ENCODE measurements around the gene BLID.

BLID gene

DNA sequence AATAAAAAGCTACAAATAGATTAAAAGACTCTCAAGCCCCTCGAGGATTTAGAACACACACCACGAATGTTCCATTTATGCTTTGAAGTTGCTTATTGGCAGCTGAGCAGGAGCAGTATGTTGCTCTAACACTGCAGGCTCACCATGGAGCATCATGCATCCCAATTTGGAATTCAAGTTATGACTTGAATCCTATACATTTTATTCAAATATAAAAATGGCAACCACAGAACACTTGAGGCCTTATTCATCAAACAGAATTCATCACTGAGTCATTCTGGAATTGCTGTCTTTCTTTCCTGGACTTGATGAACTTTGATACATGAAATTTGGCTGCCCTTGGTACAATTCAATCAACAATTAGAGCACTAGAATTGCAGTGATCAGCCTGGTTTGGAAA is 24.5 kb upstream of the BLID start:
- in situ Hi-C loops (cut with MboI; ENCODE audit: low sequenced_read_pairs) = no loop called here

DNA sequence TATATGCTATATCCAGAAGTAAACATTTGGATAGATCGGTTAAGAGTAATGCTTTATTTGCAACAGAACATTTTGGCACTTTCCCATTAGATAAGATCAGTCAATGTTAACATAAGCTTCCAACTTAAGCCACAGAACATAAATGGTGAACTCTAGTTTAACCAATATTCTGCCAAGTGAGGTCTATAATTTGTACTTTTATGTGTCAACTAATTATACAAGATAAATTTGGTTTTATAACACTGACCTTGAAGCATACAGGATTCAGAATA is 23.5 kb upstream of the BLID start:
- in situ Hi-C loops (cut with MboI; ENCODE audit: low sequenced_read_pairs) = no loop called here

DNA sequence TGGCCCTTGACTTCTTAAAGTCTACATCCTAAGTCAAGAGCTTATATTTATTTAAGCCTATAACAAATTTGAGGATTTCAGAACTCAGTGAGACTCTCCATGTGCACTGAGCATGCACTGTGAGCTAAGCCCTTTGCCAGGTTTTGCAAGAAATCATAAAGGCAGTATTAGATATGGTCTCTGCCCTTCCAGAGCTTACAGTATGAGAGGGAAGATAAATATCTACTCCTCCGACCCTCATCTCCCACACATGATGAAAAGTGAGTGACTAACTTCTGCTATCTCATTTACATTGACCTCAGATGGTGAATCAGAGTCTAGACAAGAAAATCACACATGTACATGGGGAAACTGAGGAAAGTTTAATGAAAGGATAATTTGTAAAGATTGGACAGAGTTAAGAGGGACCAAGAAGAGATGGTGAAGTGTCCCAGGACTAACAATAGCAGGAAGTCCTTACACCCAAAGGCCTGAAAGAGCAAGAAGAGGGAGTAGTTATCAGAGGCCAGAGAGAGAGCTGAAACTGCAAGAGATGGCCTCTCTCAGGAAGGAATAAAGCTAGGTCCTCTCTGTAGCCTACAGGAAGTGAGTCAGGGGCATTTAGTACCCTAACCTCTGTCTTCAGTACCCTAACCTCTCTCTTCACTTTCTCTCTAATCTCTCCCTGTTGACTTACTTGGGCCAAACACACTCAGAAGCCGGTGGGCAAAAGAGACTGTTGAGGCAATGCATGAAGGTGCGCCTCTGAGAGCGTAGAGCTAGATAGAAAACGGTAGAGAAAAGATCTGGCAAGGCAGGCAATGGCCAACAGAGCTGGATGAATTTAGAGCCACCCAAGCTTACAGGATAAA is 23.0 kb upstream of the BLID start:
- in situ Hi-C loops (cut with MboI; ENCODE audit: low sequenced_read_pairs) = no loop called here

DNA sequence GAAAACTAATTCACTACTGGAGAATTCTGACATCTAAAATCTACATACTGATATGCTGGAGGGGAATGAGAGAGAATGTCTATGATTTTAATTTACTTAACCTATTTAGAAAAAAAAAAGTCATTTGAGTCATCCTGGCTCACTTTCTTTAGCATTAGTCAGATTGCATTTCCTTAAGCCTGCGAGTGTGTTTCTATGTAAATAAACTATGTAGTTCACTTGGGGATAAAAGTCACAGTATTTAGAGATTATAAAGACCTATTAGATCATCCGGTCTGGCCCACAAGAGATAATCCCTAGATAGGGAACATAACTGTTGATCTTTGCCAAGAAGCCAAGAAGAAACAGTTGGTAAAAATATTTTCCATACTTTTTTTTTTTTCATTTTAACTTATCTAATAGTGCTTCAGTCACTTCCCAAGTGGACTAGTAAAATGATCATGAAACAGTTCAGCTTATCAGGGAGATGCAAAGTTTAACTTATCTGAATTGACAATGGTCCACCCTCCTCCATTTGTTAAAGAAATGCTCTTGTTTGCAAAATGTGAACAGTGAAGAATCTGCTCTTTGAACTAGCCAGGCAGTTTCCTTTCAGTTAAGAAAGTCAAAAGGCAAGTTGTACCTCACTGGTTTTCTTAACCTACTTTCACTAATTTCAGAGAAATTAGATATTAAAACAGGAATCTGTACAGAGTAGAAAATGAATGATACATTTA is 21.2 kb upstream of the BLID start:
- in situ Hi-C loops (cut with MboI; ENCODE audit: low sequenced_read_pairs) = no loop called here

DNA sequence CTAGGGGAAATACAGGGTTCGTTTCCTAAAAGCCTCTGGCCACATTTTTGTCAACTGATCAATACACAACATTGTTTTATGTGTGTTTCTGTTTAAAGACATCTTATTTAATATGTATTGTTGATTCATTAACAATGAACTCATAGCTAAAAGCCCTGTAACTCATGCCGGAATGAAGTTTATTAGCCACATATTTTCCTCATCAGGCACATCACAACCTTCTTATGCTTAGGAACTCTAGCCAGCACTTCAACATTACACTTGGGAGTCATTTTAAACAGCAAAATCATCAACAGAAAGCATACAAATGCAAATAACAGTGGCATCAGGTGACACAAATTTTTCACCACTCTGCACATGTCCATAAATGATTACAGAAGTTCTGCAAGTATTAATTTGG is 15.1 kb upstream of the BLID start:
- in situ Hi-C loops (cut with MboI; ENCODE audit: low sequenced_read_pairs) = no loop called here

DNA sequence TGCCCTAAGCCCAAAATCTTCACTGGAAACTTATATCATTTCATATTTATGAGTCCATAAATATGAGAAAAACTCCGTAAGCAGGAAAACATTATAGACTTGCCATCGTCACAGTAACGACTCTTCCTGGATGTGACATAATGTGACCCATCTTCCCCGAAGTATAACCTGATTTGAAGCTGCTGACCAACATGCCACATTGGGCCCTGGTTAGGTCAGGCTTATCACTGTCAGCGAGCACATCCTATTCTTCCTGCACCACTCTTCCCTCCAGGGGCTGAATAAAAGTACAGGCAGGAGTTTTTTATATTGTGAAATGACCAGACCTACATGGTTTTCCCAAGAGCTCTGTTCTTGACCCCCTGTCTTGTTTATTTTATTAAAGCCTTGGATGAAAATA is 12.1 kb upstream of the BLID start:
- in situ Hi-C loops (cut with MboI; ENCODE audit: low sequenced_read_pairs) = no loop called here

DNA sequence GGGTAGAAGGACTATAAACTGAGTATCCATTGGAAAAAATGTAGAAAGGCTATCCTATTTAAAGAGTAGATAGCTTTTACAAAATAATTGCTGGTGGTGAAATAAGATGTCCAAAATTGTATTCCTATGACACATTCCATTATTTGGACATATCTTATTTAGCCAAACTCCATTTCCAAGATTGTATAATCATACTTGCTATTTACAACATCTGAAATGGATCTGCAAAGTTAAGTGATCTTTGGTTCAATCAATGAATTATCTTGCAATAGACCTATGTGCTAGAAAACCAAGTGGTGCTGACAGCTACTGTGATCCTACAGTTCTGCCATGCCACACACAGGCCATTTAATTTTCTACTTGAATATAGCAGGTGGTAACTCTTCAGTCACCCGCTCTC is 11.0 kb upstream of the BLID start:
- in situ Hi-C loops (cut with MboI; ENCODE audit: low sequenced_read_pairs) = no loop called here

DNA sequence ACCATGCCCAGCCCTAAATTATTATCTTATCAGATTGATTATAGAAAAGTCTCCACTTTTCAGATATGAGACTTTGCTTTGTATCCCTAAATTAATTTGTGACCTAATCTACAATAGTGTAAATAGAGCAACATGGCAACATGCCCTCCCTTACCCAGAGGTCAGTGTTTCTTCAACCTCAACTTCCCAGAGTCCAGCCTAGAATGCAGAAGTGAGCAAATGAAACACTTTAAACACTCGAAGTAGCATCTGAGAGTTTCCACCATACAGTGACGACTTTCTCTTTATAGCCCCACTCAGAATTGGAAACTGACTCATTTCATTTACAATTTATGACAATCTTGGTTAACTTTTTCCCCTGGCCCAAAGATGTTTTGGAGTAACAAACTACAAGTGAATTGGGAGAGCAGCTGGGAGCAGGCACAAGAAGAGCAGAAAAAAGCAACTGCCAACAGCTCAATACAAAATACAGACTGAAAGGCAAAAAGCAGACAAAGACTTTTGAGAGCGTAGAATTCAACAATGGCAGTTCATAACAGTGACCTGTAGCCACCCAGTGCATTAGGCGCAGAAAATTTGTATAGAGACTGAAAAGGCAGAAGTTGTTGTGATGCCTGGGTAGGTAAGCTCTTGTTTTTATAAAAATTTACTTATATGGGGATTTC is 10.1 kb upstream of the BLID start:
- in situ Hi-C loops (cut with MboI; ENCODE audit: low sequenced_read_pairs) = no loop called here

DNA sequence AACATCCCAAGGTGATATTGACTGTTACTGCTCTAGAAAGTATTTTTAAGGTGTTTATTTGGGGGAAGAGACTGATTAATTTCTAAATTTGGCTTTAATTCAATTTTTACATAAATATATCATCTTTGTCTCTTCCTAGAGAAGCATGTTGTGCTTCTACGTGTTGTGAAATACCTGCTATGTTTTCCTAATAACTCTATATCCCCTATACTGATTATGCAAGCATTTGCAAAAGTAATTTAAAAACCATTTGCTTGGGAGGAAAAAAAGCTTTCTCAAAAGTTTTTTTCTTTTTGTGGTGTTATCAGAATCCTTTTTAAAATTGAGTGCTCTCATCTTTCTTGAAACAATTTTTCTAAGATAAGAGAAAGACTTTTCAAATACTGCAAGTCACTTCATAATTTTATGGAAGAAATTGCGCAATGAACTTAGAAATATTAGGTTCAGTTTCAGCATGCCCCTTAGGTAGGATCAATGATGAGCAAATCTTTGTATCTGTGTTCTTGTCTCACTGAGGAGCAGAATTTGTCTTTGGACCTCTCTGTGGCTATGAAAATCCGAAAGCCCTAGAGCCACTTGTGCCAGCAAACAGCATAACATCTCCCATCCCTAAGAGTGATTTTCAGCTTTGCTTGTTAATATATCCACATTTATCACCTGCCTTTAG is 7.4 kb upstream of the BLID start:
- in situ Hi-C loops (cut with MboI; ENCODE audit: low sequenced_read_pairs) = no loop called here

DNA sequence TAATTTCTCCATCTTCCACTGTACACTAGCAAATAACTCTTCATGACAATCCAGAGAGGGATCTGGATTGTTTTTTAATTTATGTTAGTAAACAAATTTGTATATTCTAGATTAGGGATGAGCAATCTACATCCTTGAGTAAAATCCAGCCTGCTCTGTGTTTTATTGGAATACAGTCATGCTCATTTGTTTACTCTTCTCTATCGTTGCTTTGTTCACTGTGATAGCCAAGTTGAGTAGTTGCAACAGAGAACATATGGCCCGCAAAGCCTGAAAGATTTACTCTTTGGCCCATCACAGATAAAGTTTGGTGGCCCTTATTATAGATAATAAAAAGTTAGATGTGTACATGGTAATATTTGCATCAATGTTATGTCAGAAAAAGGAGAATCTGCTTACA is 6.2 kb upstream of the BLID start:
- in situ Hi-C loops (cut with MboI; ENCODE audit: low sequenced_read_pairs) = no loop called here

DNA sequence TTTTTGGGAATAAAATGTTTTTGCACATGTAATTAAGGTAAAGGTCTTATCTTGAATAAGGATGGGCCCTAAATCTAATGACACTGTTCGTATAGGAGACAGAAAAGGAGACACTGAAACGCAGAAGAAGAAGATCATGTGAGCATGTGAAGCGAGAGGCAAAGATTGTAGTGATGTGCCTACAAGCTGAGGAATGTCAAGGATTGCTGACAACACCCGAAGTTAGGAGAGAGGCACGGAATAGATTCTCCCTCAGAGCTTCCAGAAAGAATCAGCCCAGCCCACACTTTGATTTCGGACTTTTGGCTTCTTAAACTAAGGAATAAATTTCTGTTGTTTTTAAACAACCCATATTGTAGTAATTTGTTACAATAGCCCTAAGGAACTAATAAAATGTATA is 4.1 kb upstream of the BLID start:
- in situ Hi-C loops (cut with MboI; ENCODE audit: low sequenced_read_pairs) = no loop called here

DNA sequence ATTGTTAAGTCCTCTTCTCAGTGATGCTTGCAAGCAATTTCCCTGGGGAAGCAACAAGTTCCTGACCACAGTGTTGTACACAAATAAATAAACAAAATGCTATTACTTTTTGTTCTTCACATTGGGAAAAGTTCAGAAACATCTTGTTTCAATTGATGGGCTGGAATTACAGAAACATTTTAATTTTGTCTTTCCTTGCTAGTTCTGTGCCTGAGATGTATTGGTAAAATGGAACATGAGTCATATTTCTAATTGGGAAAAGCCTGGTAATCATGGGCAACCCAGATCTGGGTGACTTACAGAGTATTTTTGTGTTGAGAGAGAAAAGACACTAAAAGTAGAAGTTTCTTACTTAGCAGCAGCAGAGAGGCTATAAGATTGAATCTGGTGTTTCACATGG is 576 bp upstream of the BLID start:
- in situ Hi-C loops (cut with MboI; ENCODE audit: low sequenced_read_pairs) = no loop called here

DNA sequence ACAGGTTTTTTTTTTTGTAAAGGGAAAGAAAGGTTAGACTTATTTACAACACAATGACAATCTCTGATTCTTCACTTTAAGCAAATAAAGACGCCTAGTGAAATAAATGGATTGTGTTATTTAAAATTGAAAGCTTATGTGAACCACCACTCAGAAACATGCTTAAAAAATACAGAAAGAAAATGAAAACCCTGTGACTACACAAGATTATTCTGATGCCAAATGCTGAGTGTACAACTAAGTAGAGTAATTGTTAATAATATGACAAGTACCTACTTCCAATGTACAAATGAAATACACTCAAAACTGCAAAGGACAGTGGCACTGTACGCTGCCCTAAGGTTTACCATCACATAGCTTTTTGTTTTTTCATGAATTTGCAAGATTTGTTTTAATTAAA is 1.0 kb downstream of the BLID start:
- in situ Hi-C loops (cut with MboI; ENCODE audit: low sequenced_read_pairs) = no loop called here

DNA sequence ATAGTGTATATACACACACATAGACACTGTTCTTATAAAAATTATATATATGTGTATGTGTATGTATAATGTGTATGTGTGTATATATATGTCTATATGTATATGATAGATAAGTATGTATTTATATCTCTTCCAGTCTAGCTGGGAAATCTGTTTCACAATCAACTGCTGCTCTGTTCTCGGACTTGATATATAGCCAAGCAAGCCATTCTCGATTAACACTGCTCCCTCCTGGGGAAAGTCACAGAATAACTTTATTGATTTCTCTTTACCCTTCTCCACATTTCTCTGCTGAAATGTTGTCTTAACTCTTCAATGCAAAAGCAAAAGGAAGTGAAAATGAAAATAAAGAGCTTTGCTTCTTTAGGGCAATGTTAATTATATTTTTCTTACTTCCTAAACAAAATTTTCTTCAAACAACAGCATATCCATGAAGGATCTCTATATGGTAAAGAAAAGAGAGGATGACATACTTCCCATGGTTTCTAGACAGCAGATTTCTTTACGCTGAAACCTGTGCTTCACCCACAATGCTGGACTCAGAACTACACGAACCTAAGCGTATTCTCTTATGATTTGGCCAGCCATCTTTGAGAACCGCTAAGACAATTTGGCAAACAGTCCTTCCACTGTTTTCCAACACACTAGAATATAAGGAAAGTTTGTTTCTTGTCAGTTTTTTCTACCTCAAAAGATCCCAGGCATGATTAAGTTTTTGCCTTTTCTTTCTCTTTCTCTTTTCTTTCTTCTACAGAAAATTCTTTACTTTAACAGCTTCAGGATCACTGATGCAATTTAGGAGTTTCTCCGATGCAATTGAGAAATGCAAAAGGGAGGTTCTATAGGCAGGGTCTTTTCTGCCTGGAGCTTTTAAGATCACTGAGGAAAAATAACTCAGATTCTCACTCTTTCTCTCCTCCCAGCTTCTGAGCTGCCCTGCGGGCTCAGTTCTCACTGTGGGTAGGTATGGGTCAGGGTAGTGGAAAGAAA is 1.9 kb downstream of the BLID start:
- in situ Hi-C loops (cut with MboI; ENCODE audit: low sequenced_read_pairs) = no loop called here

DNA sequence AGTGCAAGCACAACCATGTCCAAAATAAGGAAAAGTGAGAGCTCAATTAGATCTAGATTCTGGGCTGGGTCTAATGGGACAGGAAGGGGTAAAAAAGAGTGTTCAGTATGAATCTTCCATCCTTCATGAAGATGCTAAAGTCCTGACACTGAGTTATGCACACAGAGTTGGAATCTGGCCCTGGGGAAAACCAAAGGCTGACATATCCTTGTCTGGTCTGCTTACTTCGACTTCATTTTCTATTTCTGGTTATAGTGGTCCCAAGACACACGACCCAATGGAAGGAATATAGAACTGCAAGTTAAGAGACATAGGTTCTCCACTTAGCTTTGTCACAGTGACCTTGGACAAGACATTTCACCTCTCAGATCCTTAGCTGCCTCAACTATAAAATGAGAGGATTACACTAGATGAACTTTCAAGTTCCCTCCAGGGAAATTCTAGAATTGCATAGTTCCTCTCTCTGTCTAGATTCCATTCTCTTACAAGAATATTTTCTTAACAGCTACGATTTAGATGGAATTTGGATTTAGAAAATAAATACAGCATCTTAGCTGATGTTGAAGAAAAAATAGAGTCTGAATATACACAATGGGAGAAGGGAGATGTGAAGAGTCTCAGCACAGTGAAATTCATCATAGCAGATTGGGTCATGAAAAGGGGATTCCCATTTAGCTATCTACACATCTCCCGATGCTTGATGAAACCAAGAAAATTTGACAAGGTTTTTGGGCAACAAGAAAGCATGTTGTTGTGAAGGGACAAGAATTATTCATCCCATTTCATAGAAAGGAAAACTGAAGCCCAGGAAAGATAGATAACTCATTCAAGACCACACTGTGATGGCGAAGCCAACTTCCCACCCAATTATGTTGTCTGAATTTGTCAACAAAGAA is 3.3 kb downstream of the BLID start:
- in situ Hi-C loops (cut with MboI; ENCODE audit: low sequenced_read_pairs) = no loop called here

DNA sequence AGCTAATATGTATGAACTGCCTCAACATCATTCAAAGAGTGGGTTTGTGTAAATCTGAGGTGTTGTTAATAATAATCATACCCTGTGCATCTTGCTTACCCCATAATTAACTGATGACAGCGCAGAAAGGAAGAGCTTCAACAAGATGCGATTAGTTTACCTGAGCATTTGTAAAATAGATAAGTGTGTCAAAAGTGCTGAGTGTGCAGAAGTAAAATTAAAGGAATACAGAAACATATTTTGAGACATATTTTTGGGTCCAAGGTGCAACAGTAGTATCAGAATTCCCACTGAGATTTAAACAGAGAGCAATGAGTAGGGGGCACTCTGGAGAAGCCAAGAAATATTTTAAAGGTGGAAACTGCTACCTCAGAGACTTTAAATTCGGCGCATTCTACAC is 6.1 kb downstream of the BLID start:
- in situ Hi-C loops (cut with MboI; ENCODE audit: low sequenced_read_pairs) = no loop called here

DNA sequence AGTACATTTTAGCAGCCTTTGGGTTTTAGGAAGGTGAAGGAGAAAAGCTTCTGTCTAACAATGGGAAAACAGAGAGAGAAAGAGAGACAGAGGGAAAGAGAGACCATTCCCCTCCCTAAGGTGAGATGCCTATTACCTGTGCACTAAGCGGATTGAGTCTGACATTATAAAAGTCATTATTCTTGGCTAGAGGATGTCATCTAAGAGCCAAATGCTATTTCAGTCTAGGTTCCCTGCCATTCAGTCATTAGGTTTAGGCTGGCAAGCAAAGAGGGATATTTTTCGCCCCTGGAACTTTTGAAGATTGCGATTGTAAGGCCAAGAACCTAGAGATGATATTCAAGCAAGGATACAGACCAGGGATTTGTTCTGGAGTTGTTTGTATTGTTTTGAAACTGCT is 7.2 kb downstream of the BLID start:
- in situ Hi-C loops (cut with MboI; ENCODE audit: low sequenced_read_pairs) = no loop called here

DNA sequence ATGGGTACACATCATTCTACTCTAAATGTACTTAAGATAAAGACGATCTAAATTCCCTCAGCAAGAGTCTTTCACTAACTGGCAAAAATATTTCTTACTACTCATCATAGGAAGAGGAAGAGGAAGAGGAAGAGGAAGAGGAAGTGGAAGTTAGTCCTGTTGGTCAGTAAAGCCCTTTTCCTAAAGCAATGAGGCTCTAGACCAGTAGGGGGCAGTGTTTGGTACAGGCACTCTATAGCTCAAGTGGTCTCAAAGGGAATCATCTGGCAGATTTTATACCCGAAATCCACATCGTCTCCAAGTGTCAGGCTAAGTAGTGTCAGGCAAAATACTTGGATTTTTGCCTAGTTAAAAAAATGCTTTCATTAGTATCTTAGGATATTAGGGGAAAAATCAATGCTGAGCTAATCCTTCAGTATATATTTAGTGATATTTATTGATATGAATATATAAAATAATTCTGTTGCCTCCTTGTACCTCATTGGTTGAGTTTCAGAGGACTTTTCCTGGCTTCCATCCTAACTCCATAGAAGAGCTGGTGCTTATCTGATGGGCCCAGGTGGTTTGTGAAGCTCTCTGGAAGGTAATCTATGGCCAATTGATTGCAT is 7.7 kb downstream of the BLID start:
- in situ Hi-C loops (cut with MboI; ENCODE audit: low sequenced_read_pairs) = no loop called here

DNA sequence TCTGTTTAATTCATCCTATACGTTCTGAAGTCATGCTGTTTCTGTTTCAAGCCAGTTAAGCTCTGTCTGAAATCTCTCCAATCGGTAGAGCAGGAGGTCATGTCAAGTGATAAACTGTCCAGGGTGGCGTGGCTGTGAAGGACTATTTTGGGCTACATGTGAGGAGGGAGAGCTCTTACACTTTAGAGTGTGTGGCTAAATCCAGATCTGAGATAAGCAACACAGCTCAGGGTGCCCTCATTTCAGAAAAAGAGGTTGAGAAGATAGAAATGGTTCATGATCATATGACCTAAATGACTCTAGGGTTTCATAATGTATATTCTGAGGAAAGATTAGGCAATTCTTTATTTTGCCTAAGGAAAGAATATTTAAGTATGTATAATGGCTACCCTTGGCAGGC is 8.4 kb downstream of the BLID start:
- in situ Hi-C loops (cut with MboI; ENCODE audit: low sequenced_read_pairs) = no loop called here

All from HL-60/S4 treated with retinoic acid at 250 ng/mL for 4 days and 3 days (cell line).